ENCODE measurements around the gene PRR15L. TPM values are rescaled to one million over a fixed set of nuclear protein-coding genes. Genes with fewer than 3 reads are reported as not detected.
"Not testable (repeated sequence)": the region's sequence is repeated elsewhere in the genome, so short reads cannot be mapped to it uniquely, and the experiment has no call there.

PRR15L gene
- total RNA-seq, 1 donor from 2014 or later = not detected

- DNase-seq (ENCODE audit: low read depth in 2 of 2) = no peak
These were observed 31.5 kb upstream of the PRR15L start for GRCh38 chr17:47989159-47989558.

GRCh38 chr17:47988445-47988844, 30.8 kb upstream of the PRR15L start:
- DNase-seq (ENCODE audit: low read depth in 2 of 2) = not testable (repeated sequence)

- DNase-seq (ENCODE audit: low read depth in 2 of 2) = peak in 1 of 2 donors; percentile 25
These were observed 29.7 kb upstream of the PRR15L start for GRCh38 chr17:47987240-47987835.

- no peak for DNase-seq (ENCODE audit: low read depth in 2 of 2)
These were observed 28.8 kb upstream of the PRR15L start for GRCh38 chr17:47986520-47986919.

- DNase-seq (ENCODE audit: low read depth in 2 of 2) = no peak
These were observed 26.0 kb upstream of the PRR15L start for GRCh38 chr17:47983492-47984223.

GRCh38 chr17:47982645-47983390, 25.1 kb upstream of the PRR15L start:
- peak in 1 of 2 donors; percentile 14 for DNase-seq (ENCODE audit: low read depth in 2 of 2)

GRCh38 chr17:47982091-47982617, 24.5 kb upstream of the PRR15L start:
- no peak for DNase-seq (ENCODE audit: low read depth in 2 of 2)

GRCh38 chr17:47981462-47981861, 23.8 kb upstream of the PRR15L start:
- DNase-seq (ENCODE audit: low read depth in 2 of 2) = no peak

GRCh38 chr17:47980541-47980940, 22.9 kb upstream of the PRR15L start:
- DNase-seq (ENCODE audit: low read depth in 2 of 2) = no peak

GRCh38 chr17:47978324-47978723, 20.6 kb upstream of the PRR15L start:
- peak; percentile 43 to 68 for DNase-seq (ENCODE audit: low read depth in 2 of 2)

- DNase-seq (ENCODE audit: low read depth in 2 of 2) = no peak
These were observed 18.1 kb upstream of the PRR15L start for GRCh38 chr17:47975823-47976205.

GRCh38 chr17:47975189-47975822, 17.6 kb upstream of the PRR15L start:
- DNase-seq (ENCODE audit: low read depth in 2 of 2) = no peak

- no peak for DNase-seq (ENCODE audit: low read depth in 2 of 2)
These were observed 15.9 kb upstream of the PRR15L start for GRCh38 chr17:47973541-47973940.

GRCh38 chr17:47970725-47971499, 13.2 kb upstream of the PRR15L start, which contains the start of gene CDK5RAP3:
Gene CDK5RAP3, plus strand, starts transcription at chr17:47971113. Its CDS starts 34 bp downstream, at chr17:47971147.
- peak; percentile 97 to 100 for DNase-seq (ENCODE audit: low read depth in 2 of 2)

GRCh38 chr17:47969930-47970724, 12.4 kb upstream of the PRR15L start:
- no peak for DNase-seq (ENCODE audit: low read depth in 2 of 2)

GRCh38 chr17:47968836-47969235, 11.2 kb upstream of the PRR15L start:
- DNase-seq (ENCODE audit: low read depth in 2 of 2) = no peak

GRCh38 chr17:47967607-47968252, 10.0 kb upstream of the PRR15L start:
- no peak for DNase-seq (ENCODE audit: low read depth in 2 of 2)

- no peak for DNase-seq (ENCODE audit: low read depth in 2 of 2)
These were observed 8.4 kb upstream of the PRR15L start for GRCh38 chr17:47966079-47966519.

GRCh38 chr17:47964856-47965255, 7.2 kb upstream of the PRR15L start:
- no peak for DNase-seq (ENCODE audit: low read depth in 2 of 2)
